ENCODE results near the gene PRDX6.
A peak's percentile ranks its signal among the peaks of the same experiment; 100 is the strongest.
"Not testable (repeated sequence)": the region's sequence is repeated elsewhere in the genome, so short reads cannot be mapped to it uniquely, and the experiment has no call there.

The PRDX6 gene

GRCh38 chr1:173477286-173478093 lies at the start of gene PRDX6:
Gene PRDX6, plus strand, starts transcription at chr1:173477335. Its CDS starts 63 bp downstream, at chr1:173477398.
- no peak for DNase-seq

- peak; percentile 92 for DNase-seq
These were observed 47.4 kb upstream of the PRDX6 start for GRCh38 chr1:173429471-173430402.

GRCh38 chr1:173430677-173431303 lies 46.3 kb upstream of the PRDX6 start:
- no peak for DNase-seq

- DNase-seq = peak; percentile 87
These were observed 45.7 kb upstream of the PRDX6 start for GRCh38 chr1:173431304-173432045.

GRCh38 chr1:173432331-173432730 lies 44.8 kb upstream of the PRDX6 start:
- DNase-seq = no peak

- DNase-seq = no peak
These were observed 43.3 kb upstream of the PRDX6 start for GRCh38 chr1:173433751-173434326.

- DNase-seq = no peak
These were observed 40.2 kb upstream of the PRDX6 start for GRCh38 chr1:173436841-173437428.

- DNase-seq = no peak
These were observed 38.5 kb upstream of the PRDX6 start for GRCh38 chr1:173438675-173439074.

- DNase-seq = no peak
These were observed 36.7 kb upstream of the PRDX6 start for GRCh38 chr1:173440430-173440829.

- DNase-seq = no peak
These were observed 32.4 kb upstream of the PRDX6 start for GRCh38 chr1:173444757-173445156.

- no peak for DNase-seq
These were observed 32.0 kb upstream of the PRDX6 start for GRCh38 chr1:173445164-173445563.

- DNase-seq = no peak
These were observed 31.5 kb upstream of the PRDX6 start for GRCh38 chr1:173445656-173446055.

GRCh38 chr1:173447224-173447623 lies 29.9 kb upstream of the PRDX6 start:
- no peak for DNase-seq

GRCh38 chr1:173448945-173449344 lies 28.2 kb upstream of the PRDX6 start:
- no peak for DNase-seq

GRCh38 chr1:173451981-173452380 lies 25.2 kb upstream of the PRDX6 start:
- no peak for DNase-seq

- peak; percentile 61 for DNase-seq
These were observed 23.2 kb upstream of the PRDX6 start for GRCh38 chr1:173453982-173454381.

GRCh38 chr1:173454966-173455524 lies 22.1 kb upstream of the PRDX6 start:
- DNase-seq = no peak

GRCh38 chr1:173459885-173460284 lies 17.2 kb upstream of the PRDX6 start:
- DNase-seq = no peak

- DNase-seq = not testable (repeated sequence)
These were observed 14.5 kb upstream of the PRDX6 start for GRCh38 chr1:173462666-173463065.

GRCh38 chr1:173464185-173464584 lies 12.9 kb upstream of the PRDX6 start:
- not testable (repeated sequence) for DNase-seq

GRCh38 chr1:173467426-173467825 lies 9.7 kb upstream of the PRDX6 start:
- DNase-seq = peak; percentile 36
